ENCODE results near the gene GSTO1.

DNA sequence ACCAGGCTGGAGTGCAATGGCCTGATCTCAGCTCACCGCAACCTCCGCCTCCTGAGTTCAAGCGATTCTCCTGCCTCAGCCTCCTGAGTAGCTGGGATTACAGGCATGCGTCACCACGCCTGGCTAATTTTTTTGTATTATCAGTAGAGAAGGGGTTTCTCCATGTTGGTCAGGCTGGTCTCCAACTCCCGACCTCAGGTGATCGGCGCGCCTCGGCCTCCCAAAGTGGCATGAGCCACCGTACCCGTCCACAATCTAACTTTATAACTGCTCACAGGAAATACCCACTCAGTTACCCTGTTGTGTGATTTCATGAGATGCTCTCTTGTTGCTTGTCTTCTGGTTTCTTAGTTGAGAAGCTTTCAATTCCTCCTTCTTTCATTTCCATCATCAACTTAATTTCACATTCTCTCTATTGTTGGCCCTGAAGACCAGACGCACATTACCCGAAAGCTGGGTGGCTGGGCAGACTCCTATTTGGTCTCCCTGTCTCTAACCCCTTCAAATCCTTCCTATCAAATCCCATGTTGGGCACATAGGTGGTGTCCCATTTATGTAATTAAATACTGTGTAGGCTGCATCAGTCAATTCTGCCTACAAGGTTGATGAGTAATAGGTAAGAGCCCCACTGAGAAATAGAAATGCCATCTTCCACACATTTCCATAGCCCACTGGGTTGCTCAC, 13.2 kb downstream of the GSTO1 start:
- TF ChIP-seq, protein P1, sequence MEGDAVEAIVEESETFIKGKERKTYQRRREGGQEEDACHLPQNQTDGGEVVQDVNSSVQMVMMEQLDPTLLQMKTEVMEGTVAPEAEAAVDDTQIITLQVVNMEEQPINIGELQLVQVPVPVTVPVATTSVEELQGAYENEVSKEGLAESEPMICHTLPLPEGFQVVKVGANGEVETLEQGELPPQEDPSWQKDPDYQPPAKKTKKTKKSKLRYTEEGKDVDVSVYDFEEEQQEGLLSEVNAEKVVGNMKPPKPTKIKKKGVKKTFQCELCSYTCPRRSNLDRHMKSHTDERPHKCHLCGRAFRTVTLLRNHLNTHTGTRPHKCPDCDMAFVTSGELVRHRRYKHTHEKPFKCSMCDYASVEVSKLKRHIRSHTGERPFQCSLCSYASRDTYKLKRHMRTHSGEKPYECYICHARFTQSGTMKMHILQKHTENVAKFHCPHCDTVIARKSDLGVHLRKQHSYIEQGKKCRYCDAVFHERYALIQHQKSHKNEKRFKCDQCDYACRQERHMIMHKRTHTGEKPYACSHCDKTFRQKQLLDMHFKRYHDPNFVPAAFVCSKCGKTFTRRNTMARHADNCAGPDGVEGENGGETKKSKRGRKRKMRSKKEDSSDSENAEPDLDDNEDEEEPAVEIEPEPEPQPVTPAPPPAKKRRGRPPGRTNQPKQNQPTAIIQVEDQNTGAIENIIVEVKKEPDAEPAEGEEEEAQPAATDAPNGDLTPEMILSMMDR (IDR thresholded peaks at IDR 0.05) = no peak
- TF ChIP-seq POLR2A (IDR thresholded peaks at IDR 0.05) = no peak
